NCI-H748 (cell line): ENCODE measurements around the gene PLEKHG4B.
"Not testable (repeated sequence)": the region's sequence is repeated elsewhere in the genome, so short reads cannot be mapped to it uniquely, and the experiment has no call there.

Experiments used
- DNase-seq: peaks from one replicate; lab custom pipeline; 2025; ENCODE audit not compliant: unreplicated experiment; lab: John Stamatoyannopoulos, UW

Gene PLEKHG4B

DNA sequence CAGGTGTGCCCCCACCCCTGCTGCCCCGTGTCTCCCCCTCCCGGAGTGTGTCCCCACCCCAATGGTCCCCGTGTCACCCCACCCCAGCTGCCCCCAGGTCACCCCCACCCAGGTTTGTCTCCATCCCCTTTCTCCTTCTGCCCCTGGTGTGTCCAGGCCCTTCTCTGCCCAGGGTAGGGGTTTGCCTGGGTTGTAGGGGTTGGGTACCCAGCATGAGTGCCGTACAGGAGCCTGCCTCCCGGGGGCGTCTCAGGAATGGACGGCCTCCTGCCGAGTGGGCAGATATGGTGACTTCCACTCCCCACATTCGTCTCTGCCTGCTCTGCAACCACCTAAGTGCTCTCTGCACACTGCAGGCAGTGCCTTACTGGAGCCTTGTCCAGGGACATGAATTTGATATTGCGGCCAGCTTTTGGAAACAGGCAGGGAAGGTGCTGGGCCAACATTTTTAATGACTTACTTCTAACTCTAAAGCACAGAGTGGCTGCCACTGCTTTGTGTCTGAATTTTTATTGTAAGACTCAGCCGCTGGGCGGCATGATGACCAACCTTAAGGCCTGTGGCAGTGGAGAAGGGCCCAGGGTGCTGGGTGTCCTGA is 106.0 kb downstream of the PLEKHG4B start:
- no peak for DNase-seq

DNA sequence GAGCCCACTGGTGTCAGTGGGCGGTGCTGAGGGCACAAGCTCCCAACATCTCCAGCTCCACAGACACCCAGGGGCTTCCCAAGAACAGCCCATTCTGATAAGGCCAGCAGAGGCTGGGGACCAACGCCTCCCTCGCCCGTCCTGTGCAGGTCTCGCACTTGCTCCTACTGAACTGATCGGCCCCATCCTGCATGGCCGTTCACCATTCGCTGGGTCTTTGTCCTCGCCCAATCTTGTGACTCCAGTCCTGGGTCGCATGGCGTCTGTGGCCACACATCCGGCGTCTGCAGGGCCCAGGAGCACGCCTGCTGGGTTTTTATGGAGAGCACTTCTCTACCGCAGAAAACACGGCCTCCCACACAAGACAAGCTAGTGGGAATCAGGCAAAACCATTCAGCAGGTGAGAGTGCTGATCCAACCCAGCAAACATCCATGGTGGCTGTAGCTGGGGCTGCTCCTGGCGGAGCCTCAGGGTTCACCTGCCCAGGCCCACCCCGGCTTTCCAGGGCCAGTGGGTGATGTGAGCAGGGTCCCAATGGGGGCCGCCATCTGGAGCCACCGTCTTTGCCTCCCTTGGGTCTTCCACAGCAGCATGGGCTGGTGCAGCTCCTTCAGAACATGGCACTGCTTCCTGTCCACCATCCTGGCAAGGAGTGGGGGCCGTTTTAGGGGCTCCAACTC is 106.7 kb downstream of the PLEKHG4B start:
- no peak for DNase-seq

DNA sequence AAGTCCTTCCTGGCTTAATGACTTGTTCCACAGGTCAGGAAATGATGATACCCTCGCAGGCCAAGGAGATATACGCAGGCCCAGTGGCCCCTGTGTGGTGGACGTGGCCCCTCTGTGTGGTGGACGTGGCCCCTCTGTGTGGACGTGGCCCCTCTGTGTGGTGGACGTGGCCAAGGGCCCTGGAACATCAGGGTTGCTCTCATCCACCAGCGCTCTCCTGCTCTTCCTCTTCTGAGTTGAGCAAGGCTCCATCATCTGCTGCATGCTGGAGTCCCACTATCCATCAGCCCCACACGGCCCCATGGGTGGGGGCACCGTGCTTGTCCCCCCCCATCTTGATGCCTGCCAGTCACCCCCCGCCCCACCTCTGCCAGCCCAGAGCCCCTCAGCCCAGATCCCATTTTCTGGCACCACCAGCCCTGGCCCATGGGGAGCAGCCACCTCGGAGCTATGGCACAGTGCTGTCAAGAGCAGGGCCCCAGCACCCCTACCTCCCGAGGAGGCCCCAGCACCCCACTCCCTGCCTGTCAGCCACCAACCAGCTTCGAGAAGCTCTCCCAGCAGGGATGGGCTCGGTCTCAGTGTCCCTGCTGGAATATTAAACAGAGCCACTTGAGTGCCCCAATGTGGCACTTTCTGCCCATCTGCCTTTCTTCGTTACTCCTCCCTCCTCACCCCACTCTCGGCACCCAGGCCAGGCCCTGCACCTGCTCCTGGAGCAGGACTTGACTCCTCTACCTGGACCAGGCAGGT is 107.4 kb downstream of the PLEKHG4B start:
- DNase-seq, result no peak

DNA sequence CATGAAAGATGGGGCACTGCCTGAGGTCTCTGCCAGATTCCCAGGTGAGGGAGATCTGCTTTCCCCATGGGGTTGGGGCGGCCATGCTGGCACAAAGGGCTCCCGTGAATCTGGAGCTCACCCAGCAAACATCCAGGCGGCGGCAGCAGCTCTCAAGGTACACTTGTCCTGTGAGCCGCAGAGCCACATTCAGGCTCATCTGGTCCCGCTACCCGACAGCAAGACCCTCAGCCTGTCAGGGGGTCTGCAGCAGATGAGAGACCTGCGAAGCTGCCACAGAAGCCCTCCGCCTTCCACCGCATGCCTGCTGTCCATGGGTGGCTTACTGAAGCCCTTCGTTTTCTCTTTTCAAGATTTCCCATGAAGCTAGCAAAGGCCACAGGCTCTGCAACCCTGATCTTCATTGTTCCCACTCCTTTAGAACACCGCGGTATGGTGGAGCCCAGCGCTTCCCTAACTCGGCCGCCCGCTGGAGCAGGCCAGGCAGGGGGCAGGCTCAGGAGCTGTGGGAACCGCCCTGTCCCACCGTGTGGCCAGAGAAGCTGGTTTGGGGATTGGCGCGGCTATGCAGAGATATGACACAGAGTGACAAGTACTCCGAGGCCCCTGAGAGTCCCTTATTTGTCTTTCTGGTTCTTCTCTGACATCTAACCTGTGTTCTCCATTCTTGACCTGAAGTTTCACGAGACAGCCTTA is 108.1 kb downstream of the PLEKHG4B start:
- DNase-seq, result no peak

DNA sequence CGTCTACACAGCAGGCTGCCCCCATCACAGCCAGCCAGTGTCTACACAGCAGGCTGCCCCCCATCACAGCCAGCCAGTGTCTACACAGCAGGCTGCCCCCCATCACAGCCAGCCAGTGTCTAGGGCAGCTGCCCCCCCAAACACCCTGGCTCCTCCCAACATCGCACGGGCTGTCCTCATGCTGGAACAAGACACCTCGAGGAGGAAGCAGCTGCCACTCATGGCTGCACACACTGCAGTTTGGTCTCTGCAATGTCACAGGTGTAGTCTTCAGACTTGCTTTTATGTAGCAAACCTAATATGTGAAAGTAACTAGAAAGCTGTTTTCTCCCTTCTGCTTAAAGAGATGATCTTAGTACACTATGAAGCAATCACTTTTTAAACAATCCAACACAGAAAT is 109.0 kb downstream of the PLEKHG4B start:
- no peak for DNase-seq

DNA sequence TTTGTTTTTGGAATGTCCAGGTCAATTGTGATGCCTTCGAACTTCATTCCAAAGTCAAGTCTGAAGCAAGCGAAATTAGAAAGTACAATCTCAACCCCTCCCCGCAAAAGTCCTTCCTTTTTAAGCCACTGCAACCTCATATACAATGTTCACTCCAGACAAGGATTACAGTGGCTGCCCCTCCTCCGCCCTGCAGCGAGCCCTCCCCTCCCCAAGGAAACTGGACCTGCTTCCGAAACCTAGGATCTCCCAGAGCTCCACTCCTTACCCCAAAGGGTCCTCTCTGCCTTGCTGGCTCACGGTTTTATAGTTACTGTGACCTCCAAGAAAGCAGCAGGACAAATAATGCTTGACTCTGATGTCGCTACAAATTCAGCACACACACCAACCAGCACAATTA is 109.7 kb downstream of the PLEKHG4B start:
- DNase-seq, result no peak

DNA sequence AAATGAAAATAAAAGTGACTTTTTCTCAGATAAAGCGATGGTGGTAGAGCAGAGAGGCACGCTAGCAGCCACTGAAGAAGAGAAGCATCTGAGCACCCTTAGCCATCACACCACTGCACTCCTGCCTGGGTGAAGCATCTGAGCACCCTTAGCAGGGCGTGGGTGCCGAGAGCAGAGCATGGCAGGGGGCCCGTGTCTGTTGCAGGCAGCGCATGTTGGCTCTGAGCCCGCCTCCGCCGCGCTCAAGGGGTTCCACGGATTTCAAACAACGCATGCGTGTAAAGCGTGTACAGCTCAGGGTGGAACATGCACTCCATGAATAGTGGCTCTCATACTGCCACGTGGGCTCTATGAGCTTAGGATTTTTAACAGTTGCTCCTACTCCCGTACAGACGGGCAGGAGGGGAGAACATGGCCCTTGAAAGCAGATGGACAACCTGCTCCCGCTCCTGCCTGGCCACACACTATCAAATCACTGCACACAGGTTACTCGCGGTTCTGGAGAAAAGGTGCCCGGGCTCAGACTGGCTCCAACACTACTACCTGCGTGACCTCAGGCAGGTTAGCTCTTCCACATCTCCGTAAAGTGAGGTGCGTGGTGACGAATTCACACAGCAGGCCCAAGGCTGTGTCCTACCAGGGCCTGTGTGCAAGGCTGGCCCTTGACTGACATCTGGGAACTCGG is 111.4 kb downstream of the PLEKHG4B start:
- DNase-seq, result no peak

DNA sequence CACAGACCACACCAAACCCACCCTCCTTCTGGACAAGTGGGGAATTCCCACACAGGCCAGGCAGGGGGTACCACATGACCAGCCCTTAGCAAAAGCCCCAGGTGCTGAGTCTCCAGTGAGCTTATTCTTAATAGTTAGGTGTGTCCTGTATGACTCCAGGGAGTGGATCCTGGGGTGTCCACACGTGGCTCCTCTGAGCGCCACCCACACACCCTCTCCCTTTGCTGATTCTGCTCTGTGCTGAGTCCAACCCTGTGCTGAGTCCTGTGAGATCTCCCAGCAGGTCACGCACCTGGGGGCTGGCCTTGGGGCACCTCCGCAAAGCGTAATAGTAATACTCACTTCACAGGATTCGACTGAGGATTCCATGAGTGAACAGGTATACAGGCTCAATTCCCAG is 112.0 kb downstream of the PLEKHG4B start:
- no peak for DNase-seq

DNA sequence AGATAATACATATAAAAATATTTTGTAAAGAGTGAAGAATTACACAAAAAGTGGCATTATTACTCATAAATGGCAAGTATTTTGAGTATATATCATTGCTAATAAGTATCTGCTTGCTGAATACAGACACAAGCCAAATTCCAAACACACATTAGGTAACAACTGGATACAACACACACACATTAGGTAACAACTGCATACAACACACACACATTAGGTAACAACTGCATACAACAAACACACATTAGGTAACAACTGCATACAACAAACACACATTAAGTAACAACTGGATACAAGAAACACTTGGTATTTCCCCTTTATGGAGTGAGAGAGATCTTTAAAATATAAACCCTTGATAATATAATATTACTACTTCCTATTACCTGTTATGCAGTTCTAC is 112.5 kb downstream of the PLEKHG4B start:
- DNase-seq, result no peak

DNA sequence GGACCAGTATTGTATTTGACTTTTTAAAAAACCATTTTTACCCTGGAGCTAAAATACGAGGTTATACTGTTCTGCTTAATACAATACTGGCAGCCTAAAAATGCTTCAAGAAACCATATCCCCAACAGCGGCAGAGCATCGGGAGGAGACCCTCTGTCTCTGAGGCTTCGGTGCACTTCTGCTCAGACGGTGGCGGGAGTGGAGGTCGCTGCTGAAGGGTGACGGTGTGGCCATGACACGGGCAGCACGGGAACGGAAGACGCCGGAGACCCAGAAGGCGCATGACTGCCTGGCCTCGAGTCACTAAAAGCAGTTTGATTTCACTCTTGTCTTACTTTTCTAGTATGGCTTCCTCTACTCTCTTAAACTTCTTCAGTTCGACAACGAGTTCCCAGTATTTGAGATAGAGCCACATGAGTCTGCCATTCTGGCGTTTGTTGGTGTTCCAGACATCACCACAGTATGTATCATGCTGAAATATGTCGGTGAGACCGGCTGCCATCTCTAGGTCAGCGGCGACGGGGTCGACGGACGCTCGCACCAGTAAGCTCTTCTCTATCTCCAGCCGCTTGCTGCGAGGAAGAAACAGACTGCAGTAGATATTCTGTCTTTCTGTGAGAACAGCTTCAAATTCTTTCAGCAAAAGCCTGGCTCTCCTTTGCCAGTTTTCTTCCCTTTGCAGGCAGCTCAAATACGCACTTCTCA is 113.2 kb downstream of the PLEKHG4B start:
- no peak for DNase-seq

DNA sequence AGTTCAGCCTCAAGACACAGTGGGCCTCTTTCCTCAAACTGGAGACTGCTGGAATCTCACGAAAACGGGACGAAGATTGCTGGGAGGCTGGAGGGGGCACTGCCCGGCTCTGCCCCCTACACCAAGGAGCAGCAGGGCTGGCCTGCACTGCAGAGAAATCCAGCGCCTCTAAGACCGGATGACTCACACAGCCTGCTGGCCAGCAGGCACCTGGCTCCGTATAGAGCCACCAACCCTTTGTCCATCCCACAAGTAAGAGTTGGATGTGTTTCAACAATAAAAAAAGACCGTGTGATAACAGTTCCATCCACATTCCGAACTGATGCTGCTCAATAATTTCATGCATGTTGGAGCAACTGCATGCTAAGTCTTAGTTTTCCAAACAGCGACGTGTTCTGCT is 114.4 kb downstream of the PLEKHG4B start:
- no peak for DNase-seq

DNA sequence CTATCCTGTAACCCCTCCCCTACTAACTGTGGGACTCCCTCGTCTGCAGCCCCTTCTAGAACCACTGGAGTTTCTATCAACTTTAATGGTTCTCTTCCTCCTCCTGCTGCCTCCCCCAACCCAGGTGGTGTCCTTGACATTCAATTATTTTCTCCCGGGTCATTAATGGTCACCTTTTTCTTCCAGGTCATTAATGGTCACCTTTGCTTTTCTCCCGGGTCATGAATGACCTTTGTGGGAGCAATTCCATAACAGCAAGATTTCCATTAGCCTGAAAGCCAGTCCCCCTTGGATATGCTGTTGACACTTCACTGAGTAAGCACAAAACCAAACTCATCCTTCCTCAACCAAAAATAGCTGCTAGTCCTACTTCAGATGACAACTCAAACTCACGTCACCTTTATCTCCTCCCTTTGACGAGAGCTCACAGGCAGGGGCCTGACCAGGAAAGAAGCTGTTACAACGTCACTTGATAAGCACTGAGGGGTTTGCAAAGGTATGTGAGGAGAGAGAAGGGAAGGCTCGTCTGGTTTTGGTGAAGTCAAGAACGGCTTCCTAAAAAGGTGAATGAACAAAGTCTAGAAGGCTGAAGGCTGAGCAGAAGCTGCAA is 115.1 kb downstream of the PLEKHG4B start:
- no peak for DNase-seq

DNA sequence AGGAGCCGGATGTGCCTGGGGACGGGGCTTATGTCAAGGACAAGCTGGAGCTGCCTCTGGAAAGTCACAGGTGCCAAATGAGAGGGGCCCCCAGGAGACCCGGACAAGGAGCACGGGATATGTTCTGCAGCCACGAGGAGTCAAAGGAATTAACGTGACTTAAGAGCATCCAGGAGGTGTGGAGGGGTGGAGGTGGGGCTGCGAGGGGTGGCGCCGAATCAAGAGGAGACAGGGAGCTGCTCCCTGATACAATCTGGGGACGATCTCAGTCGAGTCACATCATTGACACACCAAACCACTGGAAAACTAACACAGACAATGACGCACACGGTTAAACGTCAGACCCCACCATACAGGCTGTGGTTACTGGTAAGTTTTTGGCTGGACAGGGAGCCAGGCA is 115.6 kb downstream of the PLEKHG4B start:
- DNase-seq, result no peak

DNA sequence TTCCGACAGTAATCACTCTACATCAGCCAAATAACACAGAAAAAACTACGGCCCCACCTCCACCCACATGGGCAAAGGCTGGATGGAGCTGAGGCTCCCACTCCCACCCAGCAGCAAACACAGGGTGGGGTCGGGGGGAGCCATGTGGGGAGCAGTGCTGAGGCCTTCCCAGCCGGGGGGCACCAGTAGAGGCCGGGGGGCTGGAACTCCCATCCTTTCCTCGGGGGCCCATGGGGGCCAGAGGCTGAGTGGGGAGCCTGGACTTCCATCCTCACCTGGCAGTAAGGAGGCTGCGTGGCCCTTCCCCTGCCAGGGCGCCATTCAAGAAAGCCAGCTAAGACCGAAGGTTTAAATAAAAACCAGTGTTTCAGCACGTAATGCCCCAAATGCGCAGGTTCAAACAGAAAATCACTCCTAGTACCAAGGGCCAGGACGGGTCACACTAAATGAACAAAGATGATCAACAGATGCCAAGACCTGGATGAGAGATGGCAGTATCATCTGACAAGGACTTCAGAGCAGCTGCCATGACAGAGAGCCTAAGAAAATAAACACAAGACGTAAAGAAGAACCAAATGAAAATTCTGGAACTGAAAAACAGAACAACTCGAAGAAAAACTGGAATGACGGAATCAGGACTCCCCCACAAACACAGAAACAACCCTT is 116.6 kb downstream of the PLEKHG4B start:
- DNase-seq, result no peak

DNA sequence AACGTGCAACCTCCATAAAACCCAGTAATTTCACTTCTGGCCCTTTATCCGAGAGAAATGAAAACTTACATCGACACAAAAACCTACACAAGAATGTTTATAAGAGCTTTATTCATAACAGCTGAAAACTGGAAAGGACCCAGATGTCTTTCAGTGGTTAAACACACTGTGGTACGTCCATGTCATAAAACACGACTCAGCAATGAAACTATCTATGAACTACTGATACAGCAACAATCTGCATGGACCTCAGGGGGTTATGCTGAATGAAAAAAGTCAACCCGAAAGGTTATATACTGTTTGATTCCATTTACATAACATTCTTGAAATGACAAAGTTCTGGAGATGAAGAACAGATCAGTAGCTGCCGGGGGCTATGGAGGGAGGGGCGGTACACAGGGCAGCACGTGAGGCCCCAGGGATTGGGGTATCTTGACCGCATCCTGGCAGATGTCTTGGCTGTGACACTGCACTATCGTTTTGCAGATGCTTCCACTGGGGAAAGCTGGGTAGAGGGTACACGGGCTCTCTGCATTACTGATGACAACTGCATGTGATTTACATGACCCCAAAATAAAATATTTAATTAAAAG is 121.9 kb downstream of the PLEKHG4B start:
- no peak for DNase-seq

DNA sequence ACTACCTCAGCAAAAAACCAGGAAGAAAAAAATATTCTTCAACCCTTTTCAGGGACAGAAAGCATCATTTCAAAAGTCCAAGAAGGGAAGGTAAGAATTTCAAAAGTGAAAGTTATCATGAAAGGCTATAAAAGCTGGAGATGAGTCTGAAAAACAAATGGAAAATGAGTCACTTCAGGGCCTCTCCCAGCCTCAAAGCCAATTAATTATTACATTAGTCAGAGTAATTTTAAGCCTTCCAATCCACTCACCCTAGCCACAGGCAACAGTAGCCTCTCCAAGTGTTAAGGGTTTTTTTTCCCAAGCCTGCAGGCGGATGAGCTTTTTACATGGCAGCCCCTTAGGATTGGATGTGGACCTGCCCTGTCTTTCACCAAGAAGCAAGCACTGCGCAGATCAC is 123.3 kb downstream of the PLEKHG4B start:
- not testable (repeated sequence) for DNase-seq

DNA sequence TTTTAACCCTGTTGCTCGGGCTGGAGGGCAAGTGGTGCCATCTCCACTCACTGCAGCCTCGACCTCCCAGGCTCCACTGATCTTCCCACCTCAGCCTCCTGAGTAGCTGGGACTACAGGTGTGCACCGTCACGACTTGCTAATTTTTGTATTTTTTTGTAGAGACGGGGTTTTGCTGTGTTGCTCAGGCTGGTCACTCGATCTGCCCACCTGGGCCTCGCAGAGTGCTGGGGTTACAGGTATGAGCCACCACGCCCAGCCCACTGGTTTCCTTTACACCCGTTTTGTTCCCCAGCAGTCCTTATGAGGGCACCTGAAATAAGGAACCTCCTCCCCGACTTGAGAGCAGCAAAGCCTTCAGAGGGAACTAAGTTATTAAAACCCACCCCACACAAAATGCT is 124.1 kb downstream of the PLEKHG4B start:
- DNase-seq, result not testable (repeated sequence)

DNA sequence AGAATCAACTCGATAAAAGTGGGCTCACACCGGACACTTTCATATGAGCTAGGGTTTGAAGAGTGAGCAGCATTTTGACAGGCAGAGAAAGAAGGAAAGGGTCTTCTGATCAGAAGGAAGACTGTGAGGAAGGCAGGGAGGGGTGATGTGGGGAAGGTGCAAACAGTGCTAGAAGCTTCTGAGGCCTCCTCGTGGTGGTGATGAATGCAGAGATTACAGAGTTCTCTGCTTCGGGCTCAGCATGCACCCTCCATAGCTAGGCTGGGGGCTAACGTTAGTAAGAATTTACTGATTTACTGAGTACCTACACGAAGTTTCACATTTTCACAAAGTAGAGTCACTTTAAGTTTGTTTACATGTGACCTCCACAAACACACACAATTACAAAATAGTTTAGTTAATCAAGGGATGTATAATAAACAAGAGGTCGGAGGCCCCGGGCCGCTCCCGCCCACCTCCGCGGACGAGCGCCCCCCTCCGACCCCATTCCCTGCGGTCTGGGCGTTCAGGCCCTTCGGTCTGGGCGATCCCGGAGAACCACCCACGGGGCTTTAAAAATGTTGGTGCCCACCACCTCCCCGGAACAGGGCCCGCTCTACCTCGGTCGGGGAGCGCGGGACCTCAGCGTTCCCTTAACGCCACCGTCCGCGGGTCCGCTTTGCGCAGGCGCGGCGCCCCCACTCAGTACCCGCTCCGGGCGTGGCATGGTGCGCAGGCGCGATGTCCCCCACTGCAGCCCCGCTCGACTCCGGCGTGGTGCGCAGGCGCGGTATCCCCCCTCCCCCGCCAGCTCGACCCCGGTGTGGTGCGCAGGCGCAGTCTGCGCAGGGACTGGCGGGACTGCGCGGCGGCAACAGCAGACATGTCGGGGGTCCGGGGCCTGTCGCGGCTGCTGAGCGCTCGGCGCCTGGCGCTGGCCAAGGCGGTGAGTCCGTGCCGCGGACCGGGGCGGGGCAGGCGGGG is 125.8 kb downstream of the PLEKHG4B start, which contains the start of the genes CCDC127 and SDHA:
Gene CCDC127, minus strand, starts transcription at position 660 of the 963 bp plus-strand sequence. CDS start 1,304 bp downstream, outside the sequence.
Gene SDHA, plus strand, starts transcription at position 827 of the 963 bp plus-strand sequence. Its CDS starts 36 bp downstream, at position 863.
- peak; percentile 99 for DNase-seq
